Gastroesophageal sphincter (tissue), 4 donors: Measurements from ENCODE around the gene KCNMA1. TPM values are rescaled to one million over a fixed set of nuclear protein-coding genes. Genes with fewer than 3 reads are reported as not detected.

Source experiments
- ATAC-seq: fragments of 150-250 bp; one replicate; pipeline ENCODE4 v1.9.1; 2016; ENCODE audit warnings: mild to moderate bottlenecking, moderate library complexity
- H3K27ac ChIP-seq, 4 donors: fragments of 200-600 bp; sonication (generic) in 3 of 4; 1 replicate in 3 of 4; 2 replicates in 1 of 4; pipeline ENCODE4 v1.5.1; 2016 to 2019
- H3K27me3 ChIP-seq: fragments of 200-600 bp; sonication (generic); one replicate; pipeline ENCODE4 v1.5.1; 2019
- H3K36me3 ChIP-seq, 2 donors: fragments of 200-600 bp; sonication (generic); one replicate each; pipeline ENCODE4 v1.5.1; 2019; ENCODE audit warnings: control low read depth in 1 of 2
- H3K4me1 ChIP-seq, 3 donors: fragments of 200-600 bp; sonication (generic); 1 replicate in 2 of 3; 2 replicates in 1 of 3; pipeline ENCODE4 v1.5.1; 2016 to 2019; ENCODE audit warnings: control low read depth in 2 of 3
- H3K4me3 ChIP-seq, 2 donors: fragments of 200-600 bp; sonication (generic); one replicate each; pipeline ENCODE4 v1.5.1; 2019; ENCODE audit warnings: mild to moderate bottlenecking in 1 of 2, moderate library complexity in 1 of 2
- H3K9me3 ChIP-seq, 3 donors: fragments of 200-600 bp; sonication (generic); one replicate each; pipeline ENCODE4 v1.5.1; 2017 to 2019; ENCODE audit warnings: control low read depth in 2 of 3
- CTCF ChIP-seq, 4 experiments: fragments of 200-600 bp in 2 of 4; fragments of 450-650 bp in 2 of 4; sonication (generic) in 1 of 4; IDR thresholded peaks; one replicate each; pipeline ENCODE4 v1.5.1; 2017 to 2019; ENCODE audit warnings: antibody characterized with exemption in 4 of 4, mild to moderate bottlenecking in 2 of 4, moderate library complexity in 2 of 4
- EP300 ChIP-seq: sonication (generic); formaldehyde crosslinking; IDR thresholded peaks from one replicate; pipeline ENCODE4 v1.6.1; 2017; ENCODE audit warnings: antibody characterized with exemption, mild to moderate bottlenecking
- POLR2A ChIP-seq, 2 donors: fragments of 450-650 bp; IDR thresholded peaks; one replicate each; pipeline ENCODE4 v1.6.1; 2017; ENCODE audit warnings: antibody characterized with exemption in 2 of 2, mild to moderate bottlenecking in 2 of 2, moderate library complexity in 1 of 2
- POLR2AphosphoS5 ChIP-seq: sonication (generic); formaldehyde crosslinking; IDR thresholded peaks from one replicate; pipeline ENCODE4 v1.6.1; 2017; ENCODE audit warnings: antibody characterized with exemption
- WGBS, 2 donors: methylation state at CpG; one replicate each; pipeline ENCODE4 v1.1.5; 2018; ENCODE audit warnings: low coverage in 1 of 2; 5-methylcytosine and 5-hydroxymethylcytosine counted together
- total RNA-seq, 4 donors: library from RNA; depleted of rRNA; stranded (reverse); fragments of >200 nt; gene quantifications; one replicate each; pipeline ENCODE4 v1.1.0, GENCODE V29; 2016

Gene KCNMA1
- total RNA-seq, 4 donors from 2014 or later: 168 to 389 (median 323) TPM

- no peaks in the 10 kb centered on the region for H3K4me1 ChIP-seq
- no peak overlapping the region for H3K4me3 ChIP-seq
- 33% methylated on average over 1 of the region's 1 CpG; no CpG with 5 or more reads in 1 of the 2 donors for WGBS, 2 donors
- no peak for ATAC-seq
- H3K9me3 ChIP-seq: no peaks in the 10 kb centered on the region
- H3K27me3 ChIP-seq: no peaks in the 10 kb centered on the region
- TF ChIP-seq POLR2A (IDR thresholded peaks at IDR 0.05): no peak
- no peak for TF ChIP-seq CTCF (IDR thresholded peaks at IDR 0.05)
- no peak for TF ChIP-seq POLR2AphosphoS5
- no peak for TF ChIP-seq EP300
- no peak overlapping the region for H3K27ac ChIP-seq
- peaks cover 0 to 60% of the 10 kb centered on the region in 2 donors for H3K36me3 ChIP-seq
Measured at GRCh38 chr10:76950354-76950753, 687.3 kb downstream of the KCNMA1 start.

- ATAC-seq: no peak
- peaks cover 0 to 78% of the 10 kb centered on the region in 2 donors for H3K36me3 ChIP-seq
Measured at GRCh38 chr10:76946270-76946669, 691.3 kb downstream of the KCNMA1 start.

GRCh38 chr10:76945166-76945565, 692.4 kb downstream of the KCNMA1 start:
- Histone ChIP-seq H3K4me3 (no peak overlapping the region), H3K27ac (no peak overlapping the region), H3K4me1 (no peaks in the 10 kb centered on the region), H3K27me3 (no peaks in the 10 kb centered on the region), H3K36me3 (peaks cover 0 to 83% of the 10 kb centered on the region in 2 donors), H3K9me3 (no peaks in the 10 kb centered on the region)
- WGBS, 2 donors: 71 to 87% methylated on average over 5 of the region's 5 CpGs
- no peak for TF ChIP-seq EP300
- TF ChIP-seq POLR2A (IDR thresholded peaks at IDR 0.05): no peak
- TF ChIP-seq POLR2AphosphoS5: no peak
- no peak for TF ChIP-seq CTCF (IDR thresholded peaks at IDR 0.05)
- no peak for ATAC-seq

More at GRCh38 chr10:76946270-76946669, 691.3 kb downstream of the KCNMA1 start:
- H3K27ac ChIP-seq: no peak overlapping the region
- WGBS, 2 donors: 80% methylated on average over 1 of the region's 1 CpG; no CpG with 5 or more reads in 1 of the 2 donors
- no peak for TF ChIP-seq POLR2A (IDR thresholded peaks at IDR 0.05)
- TF ChIP-seq POLR2AphosphoS5: no peak
- no peak for TF ChIP-seq CTCF (IDR thresholded peaks at IDR 0.05)
- TF ChIP-seq EP300: no peak
- no peaks in the 10 kb centered on the region for H3K27me3 ChIP-seq
- H3K9me3 ChIP-seq: no peaks in the 10 kb centered on the region
- no peaks in the 10 kb centered on the region for H3K4me1 ChIP-seq
- H3K4me3 ChIP-seq: no peak overlapping the region

- Histone ChIP-seq H3K4me3 (no peak overlapping the region), H3K4me1 (no peaks in the 10 kb centered on the region), H3K9me3 (no peaks in the 10 kb centered on the region), H3K27ac (no peak overlapping the region), H3K36me3 (peaks cover 0 to 87% of the 10 kb centered on the region in 2 donors), H3K27me3 (no peaks in the 10 kb centered on the region)
- TF ChIP-seq EP300 (no peak), POLR2AphosphoS5 (no peak), POLR2A (IDR thresholded peaks at IDR 0.05) (no peak), CTCF (IDR thresholded peaks at IDR 0.05) (no peak)
- WGBS, 2 donors: 90 to 97% methylated on average over 2 to 5 of the region's 7 CpGs
- ATAC-seq: no peak
Measured at GRCh38 chr10:76944640-76945039, 693.0 kb downstream of the KCNMA1 start.

- TF ChIP-seq CTCF (IDR thresholded peaks at IDR 0.05) (no peak), POLR2A (IDR thresholded peaks at IDR 0.05) (no peak), POLR2AphosphoS5 (no peak), EP300 (no peak)
- no peaks in the 10 kb centered on the region for H3K9me3 ChIP-seq
- peaks cover 0 to 2% (median 0%) of the 10 kb centered on the region in 3 donors for H3K4me1 ChIP-seq
- ATAC-seq: no peak
- no peaks in the 10 kb centered on the region for H3K27me3 ChIP-seq
- H3K27ac ChIP-seq: no peak overlapping the region
- H3K4me3 ChIP-seq: no peak overlapping the region
- H3K36me3 ChIP-seq: peaks cover 0 to 75% of the 10 kb centered on the region in 2 donors
- WGBS, 2 donors: 51 to 68% methylated on average over 2 to 3 of the region's 8 CpGs
Measured at GRCh38 chr10:76942628-76943416, 694.8 kb downstream of the KCNMA1 start.
